Ascending aorta (tissue), 2 donors: ENCODE data around the gene HCLS1. TPM values are rescaled to one million over a fixed set of nuclear protein-coding genes. Genes with fewer than 3 reads are reported as not detected.
"Not testable (repeated sequence)": the region's sequence is repeated elsewhere in the genome, so short reads cannot be mapped to it uniquely, and the experiment has no call there.

ENCODE experiments used
- DNase-seq, 2 donors: peaks; one replicate each; pipeline ENCODE4 v3.0.0-alpha.2; 2019; ENCODE audit warnings: low spot score in 2 of 2
- H3K27ac ChIP-seq, 2 donors: fragments of 200-600 bp; sonication (generic); one replicate each; pipeline ENCODE4 v1.5.1; 2016 to 2017; ENCODE audit warnings: mild to moderate bottlenecking in 1 of 2
- H3K27me3 ChIP-seq: fragments of 200-600 bp; sonication (generic); one replicate; pipeline ENCODE4 v1.5.1; 2017
- H3K36me3 ChIP-seq, 2 donors: fragments of 200-600 bp; sonication (generic); one replicate each; pipeline ENCODE4 v1.5.1; 2016
- H3K4me1 ChIP-seq, 2 donors: fragments of 200-600 bp; sonication (generic); one replicate each; pipeline ENCODE4 v1.5.1; 2016 to 2017; ENCODE audit warnings: mild to moderate bottlenecking in 1 of 2
- H3K4me3 ChIP-seq, 2 donors: fragments of 200-600 bp; sonication (generic); one replicate each; pipeline ENCODE4 v1.5.1; 2016 to 2017; ENCODE audit warnings: mild to moderate bottlenecking in 1 of 2
- H3K9me3 ChIP-seq, 2 donors: fragments of 200-600 bp; sonication (generic); one replicate each; pipeline ENCODE4 v1.5.1; 2016
- CTCF ChIP-seq, 3 experiments: fragments of 200-600 bp in 2 of 3; fragments of 450-650 bp in 1 of 3; sonication (generic) in 2 of 3; IDR thresholded peaks; one replicate each; pipeline ENCODE4 v1.5.1; 2016 to 2019; ENCODE audit warnings: antibody characterized with exemption in 3 of 3, mild to moderate bottlenecking in 1 of 3, moderate library complexity in 1 of 3
- intact Hi-C: fragments of 100-400 bp; cut with DNase I; formaldehyde crosslinking; loops from one replicate; pipeline ENCODE4 v1.15.1; 2023
- total RNA-seq: library from RNA; depleted of rRNA; stranded (reverse); fragments of >200 nt; gene quantifications from one replicate; pipeline ENCODE4 v1.1.0, GENCODE V29; 2016

The HCLS1 gene
- total RNA-seq, 1 donor from 2014 or later: 19.8 TPM

- no peaks in the 10 kb centered on the region for H3K27me3 ChIP-seq
- H3K4me1 ChIP-seq: no peaks in the 10 kb centered on the region
- intact Hi-C loops: no loop called here
- H3K36me3 ChIP-seq: peaks cover 43 to 84% of the 10 kb centered on the region in 2 donors
- TF ChIP-seq CTCF (IDR thresholded peaks at IDR 0.05): no peak
- H3K9me3 ChIP-seq: no peaks in the 10 kb centered on the region
- no peak overlapping the region for H3K27ac ChIP-seq
- H3K4me3 ChIP-seq: no peak overlapping the region
- no peak for DNase-seq
Observed at GRCh38 chr3:121698901-121699300, 38.2 kb upstream of the HCLS1 start.

- no peaks in the 10 kb centered on the region for H3K27me3 ChIP-seq
- no peaks in the 10 kb centered on the region for H3K4me1 ChIP-seq
- H3K4me3 ChIP-seq: no peak overlapping the region
- intact Hi-C loops: no loop called here
- DNase-seq: no peak
- peaks cover 43 to 83% of the 10 kb centered on the region in 2 donors for H3K36me3 ChIP-seq
- H3K27ac ChIP-seq: no peak overlapping the region
- no peaks in the 10 kb centered on the region for H3K9me3 ChIP-seq
- no peak for TF ChIP-seq CTCF (IDR thresholded peaks at IDR 0.05)
Observed at GRCh38 chr3:121698476-121698875, 37.8 kb upstream of the HCLS1 start.

- Histone ChIP-seq H3K27me3 (no peaks in the 10 kb centered on the region), H3K4me1 (no peaks in the 10 kb centered on the region), H3K4me3 (no peak overlapping the region), H3K27ac (no peak overlapping the region), H3K9me3 (no peaks in the 10 kb centered on the region), H3K36me3 (peaks cover 47 to 84% of the 10 kb centered on the region in 2 donors)
- no peak for TF ChIP-seq CTCF (IDR thresholded peaks at IDR 0.05)
- DNase-seq: no peak
- intact Hi-C loops: no loop called here
Observed at GRCh38 chr3:121696186-121696585, 35.5 kb upstream of the HCLS1 start.

- no peak for DNase-seq
- intact Hi-C loops: no loop called here
- TF ChIP-seq CTCF (IDR thresholded peaks at IDR 0.05): no peak
- no peak overlapping the region for H3K4me3 ChIP-seq
- no peaks in the 10 kb centered on the region for H3K4me1 ChIP-seq
- no peaks in the 10 kb centered on the region for H3K27me3 ChIP-seq
- no peaks in the 10 kb centered on the region for H3K9me3 ChIP-seq
- no peak overlapping the region for H3K27ac ChIP-seq
- H3K36me3 ChIP-seq: peaks cover 15 to 71% of the 10 kb centered on the region in 2 donors
Observed at GRCh38 chr3:121692010-121692699, 31.5 kb upstream of the HCLS1 start.

- Histone ChIP-seq H3K4me1 (no peaks in the 10 kb centered on the region), H3K9me3 (no peaks in the 10 kb centered on the region), H3K27ac (no peak overlapping the region), H3K27me3 (no peaks in the 10 kb centered on the region), H3K4me3 (no peak overlapping the region), H3K36me3 (peaks cover 19 to 75% of the 10 kb centered on the region in 2 donors)
- intact Hi-C loops: no loop called here
- no peak for DNase-seq
- no peak for TF ChIP-seq CTCF (IDR thresholded peaks at IDR 0.05)
Observed at GRCh38 chr3:121690777-121691405, 30.2 kb upstream of the HCLS1 start.

GRCh38 chr3:121688747-121689146 lies 28.0 kb upstream of the HCLS1 start:
- H3K9me3 ChIP-seq, H3K4me3 ChIP-seq, H3K27ac ChIP-seq, H3K27me3 ChIP-seq, H3K4me1 ChIP-seq, intact Hi-C loops, DNase-seq: not testable (repeated sequence)
- H3K36me3 ChIP-seq: peaks cover 20 to 78% of the 10 kb centered on the region in 2 donors
